Vagina (tissue), 2 donors: ENCODE data around the gene NR1H4.

Experiments
- CTCF ChIP-seq, 3 experiments: fragments of 450-650 bp in 2 of 3; fragments of 200-600 bp in 1 of 3; sonication (generic) in 1 of 3; IDR thresholded peaks; one replicate each; pipeline ENCODE4 v1.5.1; 2017 to 2019; ENCODE audit warnings: antibody characterized with exemption in 3 of 3, mild to moderate bottlenecking in 2 of 3, moderate library complexity in 2 of 3
- POLR2A ChIP-seq, 2 donors: fragments of 450-650 bp; IDR thresholded peaks; one replicate each; pipeline ENCODE4 v1.6.1; 2017; ENCODE audit warnings: antibody characterized with exemption in 2 of 2, mild to moderate bottlenecking in 2 of 2, moderate library complexity in 2 of 2
- POLR2AphosphoS5 ChIP-seq, 2 donors: sonication (generic); formaldehyde crosslinking; IDR thresholded peaks; one replicate each; pipeline ENCODE4 v1.9.0; 2017; ENCODE audit warnings: antibody characterized with exemption in 2 of 2, mild to moderate bottlenecking in 2 of 2, low read depth in 1 of 2; ENCODE audit not compliant: insufficient read depth in 1 of 2

DNA sequence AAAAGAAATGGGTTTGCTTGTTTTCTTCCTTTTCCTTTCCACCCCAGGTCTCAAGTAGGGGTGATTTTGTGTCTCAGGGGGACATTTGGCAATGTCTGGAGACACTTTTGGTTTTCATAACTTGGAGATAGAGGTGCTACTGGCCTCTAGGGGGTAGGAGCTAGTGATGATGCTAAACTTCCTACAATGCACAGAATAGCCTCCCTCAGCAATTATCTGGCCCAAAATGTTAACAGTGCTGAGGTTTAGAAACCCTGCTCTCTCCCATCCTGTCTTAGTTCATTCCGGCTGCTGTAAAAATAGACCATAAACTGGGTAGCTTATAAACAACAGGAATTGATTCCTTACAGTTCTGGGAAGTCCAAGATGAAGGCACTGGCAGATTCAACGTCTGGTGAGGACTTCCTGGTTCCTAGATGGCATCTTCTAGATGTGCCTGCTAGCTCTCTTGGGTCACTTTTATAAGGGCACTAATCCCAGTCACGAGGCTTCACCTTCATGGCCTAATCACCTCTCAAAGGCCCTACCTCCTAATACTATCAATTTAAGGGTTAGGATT, 92.4 kb downstream of the NR1H4 start:
- TF ChIP-seq CTCF (IDR thresholded peaks at IDR 0.05) (no peak), POLR2A (IDR thresholded peaks at IDR 0.05) (no peak), POLR2AphosphoS5 (IDR thresholded peaks at IDR 0.05; ENCODE audit: insufficient read depth in 1 of 2, low read depth in 1 of 2) (no peak)
